Measurements from ENCODE around the gene PDE6C. TPM values are rescaled to one million over a fixed set of nuclear protein-coding genes. Genes with fewer than 3 reads are reported as not detected.
A peak's percentile ranks its signal among the peaks of the same experiment; 100 is the strongest.
"Not testable (repeated sequence)": the region's sequence is repeated elsewhere in the genome, so short reads cannot be mapped to it uniquely, and the experiment has no call there.

PDE6C gene
- total and polyA plus RNA-seq, 9 donors, result 0.06 to 2.1 (median 0.75) TPM; not detected in 1

- Histone ChIP-seq H3K4me1 (ENCODE audit: control insufficient read depth, insufficient read depth, low read length) (no peaks in the 10 kb centered on the region), H3K9me3 (replicated peaks; ENCODE audit: control insufficient read depth, low read depth, low read length) (no peaks in the 10 kb centered on the region), H3K27me3 (ENCODE audit: control insufficient read depth, insufficient read depth, low read length) (no peaks in the 10 kb centered on the region), H3K36me3 (ENCODE audit: control insufficient read depth, insufficient read depth, low read length) (peaks cover 29% of the 10 kb centered on the region), H3K27ac (ENCODE audit: low read length) (no peak overlapping the region), H3K4me3 (ENCODE audit: low read length) (no peak overlapping the region)
- no peak for DNase-seq
- WGBS (ENCODE audit: insufficient coverage), result no CpG with 5 or more reads among the region's 2 CpGs
These were observed 58.7 kb downstream of the PDE6C start for GRCh38 chr10:93671042-93671441.

- no peak for DNase-seq
- no peaks in the 10 kb centered on the region for H3K9me3 ChIP-seq (replicated peaks; ENCODE audit: control insufficient read depth, low read depth, low read length)
- no peak overlapping the region for H3K27ac ChIP-seq (ENCODE audit: low read length)
- no peaks in the 10 kb centered on the region for H3K27me3 ChIP-seq (ENCODE audit: control insufficient read depth, insufficient read depth, low read length)
- H3K36me3 ChIP-seq (ENCODE audit: control insufficient read depth, insufficient read depth, low read length), result peaks cover 29% of the 10 kb centered on the region
- H3K4me3 ChIP-seq (ENCODE audit: low read length), result no peak overlapping the region
- no CpG with 5 or more reads among the region's 2 CpGs for WGBS (ENCODE audit: insufficient coverage)
- no peaks in the 10 kb centered on the region for H3K4me1 ChIP-seq (ENCODE audit: control insufficient read depth, insufficient read depth, low read length)
These were observed 59.8 kb downstream of the PDE6C start for GRCh38 chr10:93672022-93672678.

GRCh38 chr10:93672890-93673289, 60.6 kb downstream of the PDE6C start:
- no peaks in the 10 kb centered on the region for H3K4me1 ChIP-seq (ENCODE audit: control insufficient read depth, insufficient read depth, low read length)
- no peak for DNase-seq
- WGBS (ENCODE audit: insufficient coverage), result 88% methylated on average over 1 of the region's 2 CpGs
- no peaks in the 10 kb centered on the region for H3K27me3 ChIP-seq (ENCODE audit: control insufficient read depth, insufficient read depth, low read length)
- H3K4me3 ChIP-seq (ENCODE audit: low read length), result no peak overlapping the region
- H3K9me3 ChIP-seq (replicated peaks; ENCODE audit: control insufficient read depth, low read depth, low read length), result no peaks in the 10 kb centered on the region
- H3K27ac ChIP-seq (ENCODE audit: low read length), result no peak overlapping the region
- peaks cover 34% of the 10 kb centered on the region for H3K36me3 ChIP-seq (ENCODE audit: control insufficient read depth, insufficient read depth, low read length)

- H3K9me3 ChIP-seq (replicated peaks; ENCODE audit: control insufficient read depth, low read depth, low read length), result no peaks in the 10 kb centered on the region
- H3K4me1 ChIP-seq (ENCODE audit: control insufficient read depth, insufficient read depth, low read length), result no peaks in the 10 kb centered on the region
- DNase-seq, result no peak
- H3K27me3 ChIP-seq (ENCODE audit: control insufficient read depth, insufficient read depth, low read length), result no peaks in the 10 kb centered on the region
- H3K36me3 ChIP-seq (ENCODE audit: control insufficient read depth, insufficient read depth, low read length), result peaks cover 38% of the 10 kb centered on the region
- H3K4me3 ChIP-seq (ENCODE audit: low read length), result no peak overlapping the region
- H3K27ac ChIP-seq (ENCODE audit: low read length), result no peak overlapping the region
- no CpG with 5 or more reads among the region's 2 CpGs for WGBS (ENCODE audit: insufficient coverage)
These were observed 61.5 kb downstream of the PDE6C start for GRCh38 chr10:93673791-93674190.

- Histone ChIP-seq H3K27me3 (ENCODE audit: control insufficient read depth, insufficient read depth, low read length) (no peaks in the 10 kb centered on the region), H3K27ac (ENCODE audit: low read length) (no peak overlapping the region), H3K36me3 (ENCODE audit: control insufficient read depth, insufficient read depth, low read length) (peaks cover 32% of the 10 kb centered on the region), H3K4me3 (ENCODE audit: low read length) (no peak overlapping the region), H3K4me1 (ENCODE audit: control insufficient read depth, insufficient read depth, low read length) (no peaks in the 10 kb centered on the region), H3K9me3 (replicated peaks; ENCODE audit: control insufficient read depth, low read depth, low read length) (no peaks in the 10 kb centered on the region)
- 71% methylated on average over 2 of the region's 4 CpGs for WGBS (ENCODE audit: insufficient coverage)
- DNase-seq, result no peak
These were observed 66.0 kb downstream of the PDE6C start for GRCh38 chr10:93678386-93678785.

GRCh38 chr10:93678805-93679587, 66.7 kb downstream of the PDE6C start:
- DNase-seq, result no peak
- H3K4me3 ChIP-seq (ENCODE audit: low read length), result no peak overlapping the region
- no peak overlapping the region for H3K27ac ChIP-seq (ENCODE audit: low read length)
- WGBS (ENCODE audit: insufficient coverage), result 83% methylated on average over 1 of the region's 3 CpGs
- no peaks in the 10 kb centered on the region for H3K4me1 ChIP-seq (ENCODE audit: control insufficient read depth, insufficient read depth, low read length)
- H3K9me3 ChIP-seq (replicated peaks; ENCODE audit: control insufficient read depth, low read depth, low read length), result no peaks in the 10 kb centered on the region
- H3K27me3 ChIP-seq (ENCODE audit: control insufficient read depth, insufficient read depth, low read length), result no peaks in the 10 kb centered on the region
- H3K36me3 ChIP-seq (ENCODE audit: control insufficient read depth, insufficient read depth, low read length), result peaks cover 35% of the 10 kb centered on the region

GRCh38 chr10:93680412-93681047, 68.2 kb downstream of the PDE6C start:
- Histone ChIP-seq H3K27me3 (ENCODE audit: control insufficient read depth, insufficient read depth, low read length) (no peaks in the 10 kb centered on the region), H3K36me3 (ENCODE audit: control insufficient read depth, insufficient read depth, low read length) (peaks cover 27% of the 10 kb centered on the region), H3K4me3 (ENCODE audit: low read length) (no peak overlapping the region), H3K4me1 (ENCODE audit: control insufficient read depth, insufficient read depth, low read length) (no peaks in the 10 kb centered on the region), H3K9me3 (replicated peaks; ENCODE audit: control insufficient read depth, low read depth, low read length) (no peaks in the 10 kb centered on the region), H3K27ac (ENCODE audit: low read length) (no peak overlapping the region)
- WGBS (ENCODE audit: insufficient coverage), result 100% methylated on average over 1 of the region's 4 CpGs
- DNase-seq, result peak; percentile 50

- Histone ChIP-seq H3K36me3 (ENCODE audit: control insufficient read depth, insufficient read depth, low read length) (peaks cover 14% of the 10 kb centered on the region), H3K27ac (ENCODE audit: low read length) (no peak overlapping the region), H3K4me1 (ENCODE audit: control insufficient read depth, insufficient read depth, low read length) (no peaks in the 10 kb centered on the region)
These were observed 75.4 kb downstream of the PDE6C start for GRCh38 chr10:93687737-93688136.

GRCh38 chr10:93695740-93696139, 83.4 kb downstream of the PDE6C start:
- Histone ChIP-seq H3K36me3 (ENCODE audit: control insufficient read depth, insufficient read depth, low read length) (peaks cover 37% of the 10 kb centered on the region), H3K4me1 (ENCODE audit: control insufficient read depth, insufficient read depth, low read length) (no peaks in the 10 kb centered on the region), H3K27me3 (ENCODE audit: control insufficient read depth, insufficient read depth, low read length) (no peaks in the 10 kb centered on the region), H3K27ac (ENCODE audit: low read length) (no peak overlapping the region), H3K4me3 (ENCODE audit: low read length) (no peak overlapping the region), H3K9me3 (replicated peaks; ENCODE audit: control insufficient read depth, low read depth, low read length) (no peaks in the 10 kb centered on the region)
- peak; percentile 12 for DNase-seq
- no CpG with 5 or more reads among the region's 2 CpGs for WGBS (ENCODE audit: insufficient coverage)

More at GRCh38 chr10:93687737-93688136, 75.4 kb downstream of the PDE6C start:
- no peak for DNase-seq
- H3K9me3 ChIP-seq (replicated peaks; ENCODE audit: control insufficient read depth, low read depth, low read length), result no peaks in the 10 kb centered on the region
- H3K4me3 ChIP-seq (ENCODE audit: low read length), result no peak overlapping the region
- H3K27me3 ChIP-seq (ENCODE audit: control insufficient read depth, insufficient read depth, low read length), result no peaks in the 10 kb centered on the region

GRCh38 chr10:93696582-93696981, 84.2 kb downstream of the PDE6C start:
- WGBS (ENCODE audit: insufficient coverage), result no CpG with 5 or more reads among the region's 2 CpGs
- not testable (repeated sequence) for H3K27ac ChIP-seq (ENCODE audit: low read length); H3K4me1 ChIP-seq (ENCODE audit: control insufficient read depth, insufficient read depth, low read length); H3K4me3 ChIP-seq (ENCODE audit: low read length); H3K27me3 ChIP-seq (ENCODE audit: control insufficient read depth, insufficient read depth, low read length); DNase-seq; H3K9me3 ChIP-seq (replicated peaks; ENCODE audit: control insufficient read depth, low read depth, low read length)
- H3K36me3 ChIP-seq (ENCODE audit: control insufficient read depth, insufficient read depth, low read length), result peaks cover 33% of the 10 kb centered on the region
